ENCODE data around the gene OMA1.

DNA sequence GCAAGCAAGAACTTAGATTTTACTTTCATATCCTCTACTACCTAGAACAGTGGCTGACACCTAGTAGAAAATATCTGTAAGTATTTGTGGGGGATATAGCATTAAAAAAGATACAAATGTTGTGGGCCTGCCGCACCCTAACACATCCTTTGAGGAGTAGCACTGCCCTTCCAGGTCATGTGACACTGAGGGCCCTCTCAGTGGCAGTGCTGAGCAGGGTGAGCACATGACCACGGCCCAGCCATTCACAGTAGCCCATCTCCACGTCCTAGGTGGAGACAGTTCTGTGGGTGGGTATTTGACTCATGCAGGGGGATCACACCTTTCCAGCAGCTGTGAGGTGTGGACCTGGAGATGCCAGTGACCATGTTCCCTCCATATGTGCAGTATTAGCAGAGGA is 108.9 kb downstream of the OMA1 start:
- TF ChIP-seq POLR2A (IDR thresholded peaks at IDR 0.05) (no peak), POLR2AphosphoS5 (IDR thresholded peaks at IDR 0.05) (no peak)
- TF ChIP-seq, protein P1, sequence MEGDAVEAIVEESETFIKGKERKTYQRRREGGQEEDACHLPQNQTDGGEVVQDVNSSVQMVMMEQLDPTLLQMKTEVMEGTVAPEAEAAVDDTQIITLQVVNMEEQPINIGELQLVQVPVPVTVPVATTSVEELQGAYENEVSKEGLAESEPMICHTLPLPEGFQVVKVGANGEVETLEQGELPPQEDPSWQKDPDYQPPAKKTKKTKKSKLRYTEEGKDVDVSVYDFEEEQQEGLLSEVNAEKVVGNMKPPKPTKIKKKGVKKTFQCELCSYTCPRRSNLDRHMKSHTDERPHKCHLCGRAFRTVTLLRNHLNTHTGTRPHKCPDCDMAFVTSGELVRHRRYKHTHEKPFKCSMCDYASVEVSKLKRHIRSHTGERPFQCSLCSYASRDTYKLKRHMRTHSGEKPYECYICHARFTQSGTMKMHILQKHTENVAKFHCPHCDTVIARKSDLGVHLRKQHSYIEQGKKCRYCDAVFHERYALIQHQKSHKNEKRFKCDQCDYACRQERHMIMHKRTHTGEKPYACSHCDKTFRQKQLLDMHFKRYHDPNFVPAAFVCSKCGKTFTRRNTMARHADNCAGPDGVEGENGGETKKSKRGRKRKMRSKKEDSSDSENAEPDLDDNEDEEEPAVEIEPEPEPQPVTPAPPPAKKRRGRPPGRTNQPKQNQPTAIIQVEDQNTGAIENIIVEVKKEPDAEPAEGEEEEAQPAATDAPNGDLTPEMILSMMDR (IDR thresholded peaks at IDR 0.05): no peak

Data from sigmoid colon (tissue), 4 donors.